Colonic mucosa (tissue), 4 donors: Measurements from ENCODE around the gene TCFL5. TPM values are rescaled to one million over a fixed set of nuclear protein-coding genes. Genes with fewer than 3 reads are reported as not detected.

Experiments
- DNase-seq: peaks from one replicate; pipeline ENCODE4 v3.0.0-alpha.2; 2020
- H3K27ac ChIP-seq: fragments of 200-600 bp; one replicate; pipeline ENCODE4 v1.8.0; 2021
- H3K27me3 ChIP-seq: fragments of 200-600 bp; one replicate; pipeline ENCODE4 v1.8.0; 2021
- H3K36me3 ChIP-seq: fragments of 200-600 bp; one replicate; pipeline ENCODE4 v1.8.0; 2021
- H3K4me1 ChIP-seq: fragments of 200-600 bp; one replicate; pipeline ENCODE4 v1.8.0; 2021; ENCODE audit warnings: mild to moderate bottlenecking
- H3K4me3 ChIP-seq: fragments of 200-600 bp; one replicate; pipeline ENCODE4 v1.8.0; 2021
- H3K9ac ChIP-seq, 2 donors: one replicate each; pipeline ENCODE4 v1.7.0; 2013; ENCODE audit warnings: control low read depth in 2 of 2, low read depth in 2 of 2, low read length in 2 of 2
- H3K9me3 ChIP-seq: fragments of 200-600 bp; one replicate; pipeline ENCODE4 v1.8.0; 2021
- CTCF ChIP-seq: fragments of 200-600 bp; IDR thresholded peaks from one replicate; pipeline ENCODE4 v1.8.0; 2022; ENCODE audit warnings: antibody characterized with exemption, mild to moderate bottlenecking
- intact Hi-C: fragments of 100-400 bp; cut with DNase I; formaldehyde crosslinking; loops from one replicate; pipeline ENCODE4 v1.14.1; 2022
- total RNA-seq, 2 donors: library from RNA; stranded (reverse); fragmentation: NEBNext Ultra II Directional in 1 of 2; extraction: Animal tissue kit (Norgen Biotek cat#: 25700) in 1 of 2; gene quantifications; one replicate each; pipeline ENCODE4 v1.2.1, GENCODE V29; 2021
- donor health status: healthy.
- donor health status: DM: no; HTN: no; CAD: no.
- donor health status: DM: no; HTN: no; CAD: no.

Gene TCFL5
- total RNA-seq, 2 donors from 2014 or later = 6.2 to 7.3 TPM

- TF ChIP-seq CTCF = no peak
- no peak for DNase-seq
- peak overlapping the region in 1 of 2 donors; percentile 8 for H3K9ac ChIP-seq
- H3K9me3 ChIP-seq = no peaks in the 10 kb centered on the region
- H3K4me1 ChIP-seq = peaks cover 4% of the 10 kb centered on the region
- H3K4me3 ChIP-seq = no peak overlapping the region
- no peak overlapping the region for H3K27ac ChIP-seq
- intact Hi-C loops = no loop called here
- no peaks in the 10 kb centered on the region for H3K36me3 ChIP-seq
- no peaks in the 10 kb centered on the region for H3K27me3 ChIP-seq
Measured at GRCh38 chr20:62837790-62838127, 23.9 kb downstream of the TCFL5 start.

GRCh38 chr20:62836967-62837490, 24.6 kb downstream of the TCFL5 start:
- Histone ChIP-seq H3K9me3 (no peaks in the 10 kb centered on the region), H3K36me3 (no peaks in the 10 kb centered on the region), H3K9ac (no peak overlapping the region), H3K4me3 (no peak overlapping the region), H3K27me3 (no peaks in the 10 kb centered on the region), H3K4me1 (peaks cover 12% of the 10 kb centered on the region), H3K27ac (no peak overlapping the region)
- intact Hi-C loops = no loop called here
- no peak for TF ChIP-seq CTCF
- DNase-seq = no peak

- Histone ChIP-seq H3K9ac (no peak overlapping the region), H3K4me3 (no peak overlapping the region)
- intact Hi-C loops = no loop called here
Measured at GRCh38 chr20:62835931-62836861, 25.4 kb downstream of the TCFL5 start.

GRCh38 chr20:62834967-62835730, 26.5 kb downstream of the TCFL5 start:
- intact Hi-C loops = no loop called here
- Histone ChIP-seq H3K27me3 (no peaks in the 10 kb centered on the region), H3K9me3 (no peaks in the 10 kb centered on the region), H3K9ac (no peak overlapping the region), H3K4me1 (peaks cover 21% of the 10 kb centered on the region), H3K27ac (no peak overlapping the region), H3K4me3 (no peak overlapping the region), H3K36me3 (no peaks in the 10 kb centered on the region)
- TF ChIP-seq CTCF = no peak
- DNase-seq = no peak

More at GRCh38 chr20:62835931-62836861, 25.4 kb downstream of the TCFL5 start:
- no peaks in the 10 kb centered on the region for H3K9me3 ChIP-seq
- DNase-seq = no peak
- H3K4me1 ChIP-seq = peaks cover 16% of the 10 kb centered on the region
- H3K27ac ChIP-seq = no peak overlapping the region
- H3K27me3 ChIP-seq = no peaks in the 10 kb centered on the region
- no peak for TF ChIP-seq CTCF
- H3K36me3 ChIP-seq = no peaks in the 10 kb centered on the region

- Histone ChIP-seq H3K4me3 (no peak overlapping the region), H3K9ac (peak overlapping the region; percentile 26 to 51), H3K36me3 (no peaks in the 10 kb centered on the region), H3K4me1 (peaks cover 21% of the 10 kb centered on the region), H3K27ac (peak overlapping the region; percentile 66), H3K9me3 (no peaks in the 10 kb centered on the region), H3K27me3 (no peaks in the 10 kb centered on the region)
- peak; percentile 48 for DNase-seq
- TF ChIP-seq CTCF = no peak
- intact Hi-C loops = no loop called here
Measured at GRCh38 chr20:62832951-62833391, 28.7 kb downstream of the TCFL5 start.
